Fibroblast of lung (primary cell): ENCODE results near the gene SYNDIG1. TPM values are rescaled to one million over a fixed set of nuclear protein-coding genes. Genes with fewer than 3 reads are reported as not detected.

Experiments
- DNase-seq, 2 donors: peaks; one replicate each; pipeline versions ENCODE4 v3.0.0 to v3.0.0-alpha.2; 2010; ENCODE audit warnings: low read depth in 2 of 2
- H2AFZ ChIP-seq: 2 replicates; pipeline ENCODE4 v1.5.1; 2012; ENCODE audit warnings: low read length, control low read depth, inconsistent platforms
- H3K27ac ChIP-seq: 2 replicates; pipeline ENCODE4 v1.5.1; 2011; ENCODE audit warnings: low read length, control low read depth; ENCODE audit not compliant: insufficient read depth
- H3K27me3 ChIP-seq: 2 replicates; pipeline ENCODE4 v1.5.1; 2011; ENCODE audit warnings: mild to moderate bottlenecking, low read length; ENCODE audit not compliant: control insufficient read depth, insufficient read depth
- H3K36me3 ChIP-seq: 2 replicates; pipeline ENCODE4 v1.5.1; 2011; ENCODE audit warnings: low read length; ENCODE audit not compliant: control insufficient read depth, insufficient read depth
- H3K4me1 ChIP-seq: 2 replicates; pipeline ENCODE4 v1.5.1; 2011; ENCODE audit warnings: low read length; ENCODE audit not compliant: control insufficient read depth, insufficient read depth; ENCODE audit errors: extremely low read depth
- H3K4me2 ChIP-seq: 2 replicates; pipeline ENCODE4 v1.5.1; 2011; ENCODE audit warnings: low read length, control low read depth; ENCODE audit not compliant: insufficient read depth; ENCODE audit errors: extremely low read depth
- H3K4me3 ChIP-seq, 4 experiments: fragments of 200-600 bp in 1 of 4; sonication (generic) in 1 of 4; replicated peaks in 1 of 4; 2 replicates each; pipeline ENCODE4 v1.5.1; 2011 to 2016; ENCODE audit warnings: low read length in 4 of 4, low read depth in 3 of 4, mild to moderate bottlenecking in 3 of 4, control low read depth in 2 of 4, inconsistent platforms in 1 of 4, mixed read lengths in 1 of 4; ENCODE audit not compliant: insufficient read depth in 1 of 4; ENCODE audit errors: control extremely low read depth in 1 of 4
- H3K79me2 ChIP-seq: 2 replicates; pipeline ENCODE4 v1.5.1; 2012; ENCODE audit warnings: mild to moderate bottlenecking, low read length, inconsistent platforms; ENCODE audit not compliant: control insufficient read depth, insufficient read depth
- H3K9ac ChIP-seq: 2 replicates; pipeline ENCODE4 v1.5.1; 2011; ENCODE audit warnings: mild to moderate bottlenecking, low read length, control low read depth; ENCODE audit not compliant: insufficient read depth
- H3K9me3 ChIP-seq: 2 replicates; pipeline ENCODE4 v1.5.1; 2012; ENCODE audit warnings: low read depth, low read length; ENCODE audit not compliant: control insufficient read depth, insufficient read depth
- H4K20me1 ChIP-seq: 2 replicates; pipeline ENCODE4 v1.5.1; 2011; ENCODE audit warnings: low read length; ENCODE audit not compliant: control insufficient read depth, insufficient read depth; ENCODE audit errors: extremely low read depth
- CTCF ChIP-seq, 2 donors: IDR thresholded peaks in 1 of 2; conservative IDR thresholded peaks in 1 of 2; 1 replicate in 1 of 2; 2 replicates in 1 of 2; pipeline ENCODE4 v1.5.1; 2011 to 2012; ENCODE audit warnings: low read length in 2 of 2, control low read depth in 1 of 2, inconsistent platforms in 1 of 2, low read depth in 1 of 2, mild to moderate bottlenecking in 1 of 2
- EZH2 ChIP-seq: IDR thresholded peaks from 2 replicates; pipeline ENCODE4 v1.5.1; 2012; ENCODE audit warnings: low read length, control low read depth, mild to moderate bottlenecking; ENCODE audit errors: missing control alignments
- polyA plus RNA-seq, 2 donors: library from polyadenylated mRNA; depleted of rRNA in 1 of 2; stranded (reverse) in 1 of 2; unstranded in 1 of 2; fragments of >200 nt; gene quantifications; 2 replicates each; pipeline ENCODE4 v1.2.1, GENCODE V29; 2011 to 2012; ENCODE audit warnings: missing spikeins in 1 of 2
- total RNA-seq: library from RNA; depleted of rRNA; stranded (reverse); fragments of >200 nt; gene quantifications from 2 replicates; pipeline ENCODE4 v1.2.1, GENCODE V29; 2014

Gene SYNDIG1
- total and polyA plus RNA-seq, 2 donors (not counting 1 experiment from before 2014, with no cell fraction given), result 0.02 to 0.17 TPM

- Histone ChIP-seq H4K20me1 (no peaks in the 10 kb centered on the region), H3K27ac (no peak overlapping the region), H3K9me3 (no peaks in the 10 kb centered on the region), H3K27me3 (peaks cover 3% of the 10 kb centered on the region), H3K4me2 (no peak overlapping the region), H3K9ac (no peak overlapping the region), H3K36me3 (no peaks in the 10 kb centered on the region), H3K4me3 (no peak overlapping the region), H3K79me2 (no peaks in the 10 kb centered on the region), H2AFZ (no peak overlapping the region), H3K4me1 (no peaks in the 10 kb centered on the region)
- TF ChIP-seq EZH2, result no peak
- no peak for TF ChIP-seq CTCF (conservative IDR thresholded peaks at IDR 0.05 in 1 of 2, IDR thresholded peaks at IDR 0.05 in 1 of 2; ENCODE audit: low read depth in 1 of 2, low read length in 2 of 2)
- DNase-seq, result peak in 1 of 2 donors; percentile 53
These were observed 174.6 kb downstream of the SYNDIG1 start for GRCh38 chr20:24643731-24644626.

GRCh38 chr20:24646321-24646720 lies 176.9 kb downstream of the SYNDIG1 start:
- no peaks in the 10 kb centered on the region for H4K20me1 ChIP-seq
- H3K9me3 ChIP-seq, result no peaks in the 10 kb centered on the region
- H3K79me2 ChIP-seq, result no peaks in the 10 kb centered on the region
- no peak for DNase-seq
- H3K36me3 ChIP-seq, result no peaks in the 10 kb centered on the region
- H3K4me3 ChIP-seq, result no peak overlapping the region
- peaks cover 3% of the 10 kb centered on the region for H3K27me3 ChIP-seq
- H3K4me2 ChIP-seq, result no peak overlapping the region
- TF ChIP-seq EZH2, result no peak
- no peak for TF ChIP-seq CTCF (conservative IDR thresholded peaks at IDR 0.05 in 1 of 2, IDR thresholded peaks at IDR 0.05 in 1 of 2; ENCODE audit: low read depth in 1 of 2, low read length in 2 of 2)
- no peak overlapping the region for H3K9ac ChIP-seq
- H3K27ac ChIP-seq, result no peak overlapping the region
- H3K4me1 ChIP-seq, result peaks cover 14% of the 10 kb centered on the region
- no peak overlapping the region for H2AFZ ChIP-seq

GRCh38 chr20:24647713-24648112 lies 178.3 kb downstream of the SYNDIG1 start:
- no peak overlapping the region for H3K27ac ChIP-seq
- H3K36me3 ChIP-seq, result no peaks in the 10 kb centered on the region
- H4K20me1 ChIP-seq, result no peaks in the 10 kb centered on the region
- H3K79me2 ChIP-seq, result no peaks in the 10 kb centered on the region
- peaks cover 23% of the 10 kb centered on the region for H3K4me1 ChIP-seq
- no peak overlapping the region for H3K4me2 ChIP-seq
- TF ChIP-seq CTCF (conservative IDR thresholded peaks at IDR 0.05 in 1 of 2, IDR thresholded peaks at IDR 0.05 in 1 of 2; ENCODE audit: low read depth in 1 of 2, low read length in 2 of 2) (no peak), EZH2 (no peak)
- no peak overlapping the region for H3K4me3 ChIP-seq
- DNase-seq, result no peak
- no peaks in the 10 kb centered on the region for H3K9me3 ChIP-seq
- H3K9ac ChIP-seq, result no peak overlapping the region
- H3K27me3 ChIP-seq, result peaks cover 3% of the 10 kb centered on the region
- no peak overlapping the region for H2AFZ ChIP-seq
